HepG2 (cell line): Measurements from ENCODE around the gene METTL26. TPM values are rescaled to one million over a fixed set of nuclear protein-coding genes. Genes with fewer than 3 reads are reported as not detected.

ENCODE experiments used
- EEA1 ChIP-seq: sonication (generic); formaldehyde crosslinking; IDR thresholded peaks from 2 replicates; pipeline ENCODE4 v1.5.1; 2020; ENCODE audit warnings: mild to moderate bottlenecking, missing genetic modification reagents, borderline replicate concordance
- GTF3A ChIP-seq: sonication (generic); formaldehyde crosslinking; conservative IDR thresholded peaks from 2 replicates; pipeline ENCODE4 v1.4.0; 2020; ENCODE audit warnings: mild to moderate bottlenecking, missing genetic modification reagents
- HDAC2 ChIP-seq: sonication (generic); formaldehyde crosslinking; IDR thresholded peaks from 2 replicates; pipeline ENCODE4 v1.4.0; 2020; ENCODE audit warnings: missing genetic modification reagents
- HES4 ChIP-seq: sonication (generic); formaldehyde crosslinking; IDR thresholded peaks from 2 replicates; pipeline ENCODE4 v1.9.0; 2021; ENCODE audit warnings: mild to moderate bottlenecking, missing genetic modification reagents, borderline replicate concordance
- MAZ ChIP-seq, 2 experiments: sonication (generic) in 1 of 2; formaldehyde crosslinking in 1 of 2; IDR thresholded peaks; 2 replicates each; pipeline versions ENCODE4 v1.5.0 to v1.6.1; 2012 to 2020; ENCODE audit warnings: low read depth in 2 of 2, mild to moderate bottlenecking in 2 of 2, borderline replicate concordance in 1 of 2, improper control_type of control experiment in 1 of 2, low read length in 1 of 2, missing genetic modification reagents in 1 of 2, moderate library complexity in 1 of 2
- MEIS2 ChIP-seq: sonication (generic); formaldehyde crosslinking; IDR thresholded peaks from 2 replicates; pipeline ENCODE4 v1.9.0; 2021; ENCODE audit warnings: mild to moderate bottlenecking, missing genetic modification reagents
- PAX8 ChIP-seq: sonication (generic); formaldehyde crosslinking; IDR thresholded peaks from 2 replicates; pipeline ENCODE4 v1.8.0; 2022; ENCODE audit warnings: mild to moderate bottlenecking, missing genetic modification reagents, borderline replicate concordance
- SKI ChIP-seq: fragments of 450-650 bp; IDR thresholded peaks from one replicate; pipeline ENCODE4 v1.6.1; 2018; ENCODE audit warnings: mild to moderate bottlenecking; ENCODE audit not compliant: partially characterized antibody
- TCF7 ChIP-seq: sonication (generic); IDR thresholded peaks from 2 replicates; pipeline ENCODE4 v1.6.1; 2016; ENCODE audit warnings: antibody characterized with exemption, low read depth
- WIZ ChIP-seq: sonication (generic); formaldehyde crosslinking; IDR thresholded peaks from 2 replicates; pipeline ENCODE4 v1.5.1; 2020; ENCODE audit warnings: mild to moderate bottlenecking, missing genetic modification reagents
- ZFP36L2 ChIP-seq: sonication (generic); formaldehyde crosslinking; IDR thresholded peaks from 2 replicates; pipeline ENCODE4 v1.4.0; 2020; ENCODE audit warnings: missing genetic modification reagents
- ZNF30 ChIP-seq: sonication (generic); formaldehyde crosslinking; IDR thresholded peaks from 2 replicates; pipeline ENCODE4 v1.5.0; 2020; ENCODE audit warnings: mild to moderate bottlenecking, missing genetic modification reagents
- ZNF431 ChIP-seq: sonication (generic); formaldehyde crosslinking; IDR thresholded peaks from 2 replicates; pipeline ENCODE4 v1.9.0; 2022; ENCODE audit warnings: missing genetic modification reagents, low read depth, mild to moderate bottlenecking, borderline replicate concordance
- ZNF563 ChIP-seq: sonication (generic); formaldehyde crosslinking; IDR thresholded peaks from 2 replicates; pipeline ENCODE4 v1.8.0; 2022; ENCODE audit warnings: mild to moderate bottlenecking, moderate library complexity, missing genetic modification reagents
- ZNF749 ChIP-seq: sonication (generic); formaldehyde crosslinking; IDR thresholded peaks from 2 replicates; pipeline ENCODE4 v1.8.0; 2022; ENCODE audit warnings: mild to moderate bottlenecking, missing genetic modification reagents, moderate library complexity, borderline replicate concordance
- polyA plus RNA-seq, 8 experiments: library from polyadenylated mRNA; depleted of rRNA in 3 of 8; stranded (reverse) in 7 of 8; unstranded in 1 of 8; fragments of >200 nt; fragmentation: Illumina TruSeq in 4 of 8; extraction: Trizol in 4 of 8; gene quantifications; 2 replicates each; pipeline versions ENCODE4 v1.2.1 to v1.2.3, GENCODE V29; 2011 to 2016; ENCODE audit warnings: low read depth in 4 of 8, missing spikeins in 1 of 8, mixed read lengths in 1 of 8; ENCODE audit not compliant: insufficient read depth in 1 of 8
- total RNA-seq, 5 experiments: library from RNA; depleted of rRNA; stranded (reverse); fragments of >200 nt; fragmentation: Illumina TruSeq; extraction: Trizol; gene quantifications; 2 replicates each; pipeline ENCODE4 v1.2.3, GENCODE V29; 2016; ENCODE audit warnings: low read depth in 1 of 5
- TF ChIP-seq, protein P1 (sequence below): sonication (generic); formaldehyde crosslinking; IDR thresholded peaks from 2 replicates; pipeline ENCODE4 v1.8.1; 2023; ENCODE audit warnings: mild to moderate bottlenecking, missing genetic modification reagents
- TF ChIP-seq, protein P2 (sequence below): sonication (generic); formaldehyde crosslinking; IDR thresholded peaks from 2 replicates; pipeline ENCODE4 v1.9.0; 2021; ENCODE audit warnings: missing genetic modification reagents, borderline replicate concordance
- TF ChIP-seq, protein P3 (sequence below): sonication (generic); formaldehyde crosslinking; IDR thresholded peaks from 2 replicates; pipeline ENCODE4 v1.4.0; 2020; ENCODE audit warnings: missing genetic modification reagents, low read depth, mild to moderate bottlenecking, borderline replicate concordance
- TF ChIP-seq, protein P4 (sequence below): sonication (generic); formaldehyde crosslinking; IDR thresholded peaks from 2 replicates; pipeline ENCODE4 v1.5.1; 2020; ENCODE audit warnings: missing genetic modification reagents, mild to moderate bottlenecking, borderline replicate concordance

METTL26 gene
- total and polyA plus RNA-seq, 2 of the 13 experiments (the other 11 are each of a cell fraction or from before 2014, with no cell fraction given): 65.5 to 70.1 TPM

DNA sequence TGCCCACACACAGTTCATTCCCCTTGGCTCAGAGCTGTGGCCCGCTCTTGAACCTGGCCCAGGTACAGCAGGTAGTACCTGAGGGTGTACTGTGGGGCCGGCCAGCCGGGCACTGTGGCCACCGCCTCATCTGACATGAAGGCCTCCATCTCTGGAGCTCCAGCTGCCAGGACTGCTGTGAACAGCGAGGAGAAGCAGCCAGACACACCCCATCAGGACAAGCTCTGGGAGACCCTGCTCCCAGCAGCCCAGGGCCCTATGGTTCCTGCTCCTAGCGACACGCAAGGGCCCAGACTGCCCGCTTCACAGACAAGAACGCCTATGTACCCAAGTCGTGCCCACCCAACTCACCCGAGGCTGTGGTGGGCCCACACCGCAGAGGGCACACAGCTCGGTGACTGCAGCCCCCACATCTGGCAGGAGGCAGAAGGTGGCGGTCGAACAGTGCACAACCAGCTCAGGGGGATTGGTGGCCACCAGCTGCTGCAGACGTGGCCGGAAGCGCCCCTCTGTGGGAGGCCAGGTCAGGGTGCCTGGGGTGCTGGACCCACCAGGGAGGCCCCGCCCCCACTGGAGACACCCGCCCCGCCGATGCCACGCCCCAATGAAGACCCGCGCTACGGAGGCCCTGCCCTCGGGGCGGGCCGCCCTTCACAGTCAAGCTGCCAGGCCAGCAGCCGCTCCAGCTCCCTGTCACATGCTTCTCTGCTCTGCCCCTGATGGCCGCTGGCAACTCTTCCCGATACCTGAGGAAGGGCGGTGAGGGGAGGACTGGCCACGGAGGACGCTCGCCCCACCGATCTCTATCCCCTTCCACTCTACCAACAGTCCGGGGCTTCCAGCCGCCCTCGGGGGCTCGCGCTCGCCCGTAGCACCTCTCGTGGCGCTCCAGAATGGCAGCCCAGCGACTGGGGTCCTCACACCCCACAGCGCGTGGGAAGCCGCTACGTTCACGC, 43.0 kb upstream of the METTL26 start (continued):
- TF ChIP-seq, protein P1, sequence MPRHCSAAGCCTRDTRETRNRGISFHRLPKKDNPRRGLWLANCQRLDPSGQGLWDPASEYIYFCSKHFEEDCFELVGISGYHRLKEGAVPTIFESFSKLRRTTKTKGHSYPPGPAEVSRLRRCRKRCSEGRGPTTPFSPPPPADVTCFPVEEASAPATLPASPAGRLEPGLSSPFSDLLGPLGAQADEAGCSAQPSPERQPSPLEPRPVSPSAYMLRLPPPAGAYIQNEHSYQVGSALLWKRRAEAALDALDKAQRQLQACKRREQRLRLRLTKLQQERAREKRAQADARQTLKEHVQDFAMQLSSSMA (CRISPR knock-in tag): no peak
- TF ChIP-seq WIZ (CRISPR knock-in tag) (0 out of 2 replicates have a peak, but pooled peaks have one; percentile 65), GTF3A (CRISPR knock-in tag) (no peak), MAZ (IDR thresholded peaks at IDR 0.05; ENCODE audit: borderline replicate concordance, low read depth, low read length) (no peak), MAZ (CRISPR knock-in tag; IDR thresholded peaks at IDR 0.05; ENCODE audit: low read depth) (peak; percentile 65), ZNF563 (no peak), MEIS2 (no peak; the same call in 1 of the 2 replicates), TCF7 (no peak), PAX8 (no peak), EEA1 (CRISPR knock-in tag) (no peak; the same call in 1 of the 2 replicates), ZNF431 (CRISPR knock-in tag) (no peak; the same call in 1 of the 2 replicates), HES4 (CRISPR knock-in tag) (no peak), ZNF749 (CRISPR knock-in tag) (no peak), HDAC2 (no peak), ZFP36L2 (CRISPR knock-in tag) (no peak), ZNF30 (CRISPR knock-in tag) (no peak), SKI (no peak)
- TF ChIP-seq, protein P2, sequence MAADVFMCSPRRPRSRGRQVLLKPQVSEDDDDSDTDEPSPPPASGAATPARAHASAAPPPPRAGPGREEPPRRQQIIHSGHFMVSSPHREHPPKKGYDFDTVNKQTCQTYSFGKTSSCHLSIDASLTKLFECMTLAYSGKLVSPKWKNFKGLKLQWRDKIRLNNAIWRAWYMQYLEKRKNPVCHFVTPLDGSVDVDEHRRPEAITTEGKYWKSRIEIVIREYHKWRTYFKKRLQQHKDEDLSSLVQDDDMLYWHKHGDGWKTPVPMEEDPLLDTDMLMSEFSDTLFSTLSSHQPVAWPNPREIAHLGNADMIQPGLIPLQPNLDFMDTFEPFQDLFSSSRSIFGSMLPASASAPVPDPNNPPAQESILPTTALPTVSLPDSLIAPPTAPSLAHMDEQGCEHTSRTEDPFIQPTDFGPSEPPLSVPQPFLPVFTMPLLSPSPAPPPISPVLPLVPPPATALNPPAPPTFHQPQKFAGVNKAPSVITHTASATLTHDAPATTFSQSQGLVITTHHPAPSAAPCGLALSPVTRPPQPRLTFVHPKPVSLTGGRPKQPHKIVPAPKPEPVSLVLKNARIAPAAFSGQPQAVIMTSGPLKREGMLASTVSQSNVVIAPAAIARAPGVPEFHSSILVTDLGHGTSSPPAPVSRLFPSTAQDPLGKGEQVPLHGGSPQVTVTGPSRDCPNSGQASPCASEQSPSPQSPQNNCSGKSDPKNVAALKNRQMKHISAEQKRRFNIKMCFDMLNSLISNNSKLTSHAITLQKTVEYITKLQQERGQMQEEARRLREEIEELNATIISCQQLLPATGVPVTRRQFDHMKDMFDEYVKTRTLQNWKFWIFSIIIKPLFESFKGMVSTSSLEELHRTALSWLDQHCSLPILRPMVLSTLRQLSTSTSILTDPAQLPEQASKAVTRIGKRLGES (CRISPR knock-in tag): no peak
- TF ChIP-seq, protein P3, sequence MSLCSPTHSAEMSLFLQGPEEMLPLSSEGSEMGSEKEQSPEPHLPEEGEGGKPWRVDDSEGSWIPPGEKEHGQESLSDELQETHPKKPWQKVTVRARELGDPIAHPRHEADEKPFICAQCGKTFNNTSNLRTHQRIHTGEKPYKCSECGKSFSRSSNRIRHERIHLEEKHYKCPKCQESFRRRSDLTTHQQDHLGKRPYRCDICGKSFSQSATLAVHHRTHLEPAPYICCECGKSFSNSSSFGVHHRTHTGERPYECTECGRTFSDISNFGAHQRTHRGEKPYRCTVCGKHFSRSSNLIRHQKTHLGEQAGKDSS: no peak
- TF ChIP-seq, protein P4, sequence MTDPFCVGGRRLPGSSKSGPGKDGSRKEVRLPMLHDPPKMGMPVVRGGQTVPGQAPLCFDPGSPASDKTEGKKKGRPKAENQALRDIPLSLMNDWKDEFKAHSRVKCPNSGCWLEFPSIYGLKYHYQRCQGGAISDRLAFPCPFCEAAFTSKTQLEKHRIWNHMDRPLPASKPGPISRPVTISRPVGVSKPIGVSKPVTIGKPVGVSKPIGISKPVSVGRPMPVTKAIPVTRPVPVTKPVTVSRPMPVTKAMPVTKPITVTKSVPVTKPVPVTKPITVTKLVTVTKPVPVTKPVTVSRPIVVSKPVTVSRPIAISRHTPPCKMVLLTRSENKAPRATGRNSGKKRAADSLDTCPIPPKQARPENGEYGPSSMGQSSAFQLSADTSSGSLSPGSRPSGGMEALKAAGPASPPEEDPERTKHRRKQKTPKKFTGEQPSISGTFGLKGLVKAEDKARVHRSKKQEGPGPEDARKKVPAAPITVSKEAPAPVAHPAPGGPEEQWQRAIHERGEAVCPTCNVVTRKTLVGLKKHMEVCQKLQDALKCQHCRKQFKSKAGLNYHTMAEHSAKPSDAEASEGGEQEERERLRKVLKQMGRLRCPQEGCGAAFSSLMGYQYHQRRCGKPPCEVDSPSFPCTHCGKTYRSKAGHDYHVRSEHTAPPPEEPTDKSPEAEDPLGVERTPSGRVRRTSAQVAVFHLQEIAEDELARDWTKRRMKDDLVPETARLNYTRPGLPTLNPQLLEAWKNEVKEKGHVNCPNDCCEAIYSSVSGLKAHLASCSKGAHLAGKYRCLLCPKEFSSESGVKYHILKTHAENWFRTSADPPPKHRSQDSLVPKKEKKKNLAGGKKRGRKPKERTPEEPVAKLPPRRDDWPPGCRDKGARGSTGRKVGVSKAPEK (CRISPR knock-in tag): no peak
